GM21526 (cell line): ENCODE results near the gene RFTN1.
A peak's percentile ranks its signal among the peaks of the same experiment; 100 is the strongest.

Experiments
- ATAC-seq: cut with Tn5 transposase; IDR thresholded peaks from one replicate; pipeline ENCODE4 v1.9.1; 2021; ENCODE audit warnings: moderate library complexity; ENCODE audit not compliant: unreplicated experiment, low FRiP score

Gene RFTN1

GRCh38 chr3:16390581-16390980, 122.9 kb downstream of the RFTN1 start:
- ATAC-seq = no peak

- no peak for ATAC-seq
These were observed 124.6 kb downstream of the RFTN1 start for GRCh38 chr3:16388850-16389441.

GRCh38 chr3:16386561-16386960, 126.9 kb downstream of the RFTN1 start:
- no peak for ATAC-seq

GRCh38 chr3:16385151-16385550, 128.3 kb downstream of the RFTN1 start:
- ATAC-seq = no peak

GRCh38 chr3:16383864-16384263, 129.6 kb downstream of the RFTN1 start:
- ATAC-seq = no peak

GRCh38 chr3:16382845-16383244, 130.7 kb downstream of the RFTN1 start:
- peak; percentile 38 for ATAC-seq

- no peak for ATAC-seq
These were observed 132.1 kb downstream of the RFTN1 start for GRCh38 chr3:16381426-16381825.

GRCh38 chr3:16380421-16380820, 133.1 kb downstream of the RFTN1 start:
- no peak for ATAC-seq

GRCh38 chr3:16379838-16380237, 133.7 kb downstream of the RFTN1 start:
- ATAC-seq = no peak

GRCh38 chr3:16378920-16379319, 134.6 kb downstream of the RFTN1 start:
- peak; percentile 38 for ATAC-seq

GRCh38 chr3:16378415-16378814, 135.1 kb downstream of the RFTN1 start:
- no peak for ATAC-seq

GRCh38 chr3:16377847-16378302, 135.6 kb downstream of the RFTN1 start:
- no peak for ATAC-seq

- no peak for ATAC-seq
These were observed 136.3 kb downstream of the RFTN1 start for GRCh38 chr3:16377196-16377595.

- no peak for ATAC-seq
These were observed 137.6 kb downstream of the RFTN1 start for GRCh38 chr3:16375891-16376290.

- ATAC-seq = no peak
These were observed 138.6 kb downstream of the RFTN1 start for GRCh38 chr3:16374935-16375245.

GRCh38 chr3:16374047-16374934, 139.2 kb downstream of the RFTN1 start:
- ATAC-seq = peak; percentile 32

- no peak for ATAC-seq
These were observed 140.1 kb downstream of the RFTN1 start for GRCh38 chr3:16373341-16373946.

GRCh38 chr3:16372362-16373292, 140.9 kb downstream of the RFTN1 start:
- no peak for ATAC-seq

- no peak for ATAC-seq
These were observed 142.4 kb downstream of the RFTN1 start for GRCh38 chr3:16370872-16371740.

GRCh38 chr3:16370503-16370871, 143.0 kb downstream of the RFTN1 start:
- ATAC-seq = no peak
